HG02642 (cell line): ENCODE data around the gene CBX8.
A peak's percentile ranks its signal among the peaks of the same experiment; 100 is the strongest.

Experiments
- ATAC-seq: cut with Tn5 transposase; IDR thresholded peaks from one replicate; pipeline ENCODE4 v1.9.1; 2021; ENCODE audit warnings: mild to moderate bottlenecking; ENCODE audit not compliant: unreplicated experiment, poor library complexity

CBX8 gene

DNA sequence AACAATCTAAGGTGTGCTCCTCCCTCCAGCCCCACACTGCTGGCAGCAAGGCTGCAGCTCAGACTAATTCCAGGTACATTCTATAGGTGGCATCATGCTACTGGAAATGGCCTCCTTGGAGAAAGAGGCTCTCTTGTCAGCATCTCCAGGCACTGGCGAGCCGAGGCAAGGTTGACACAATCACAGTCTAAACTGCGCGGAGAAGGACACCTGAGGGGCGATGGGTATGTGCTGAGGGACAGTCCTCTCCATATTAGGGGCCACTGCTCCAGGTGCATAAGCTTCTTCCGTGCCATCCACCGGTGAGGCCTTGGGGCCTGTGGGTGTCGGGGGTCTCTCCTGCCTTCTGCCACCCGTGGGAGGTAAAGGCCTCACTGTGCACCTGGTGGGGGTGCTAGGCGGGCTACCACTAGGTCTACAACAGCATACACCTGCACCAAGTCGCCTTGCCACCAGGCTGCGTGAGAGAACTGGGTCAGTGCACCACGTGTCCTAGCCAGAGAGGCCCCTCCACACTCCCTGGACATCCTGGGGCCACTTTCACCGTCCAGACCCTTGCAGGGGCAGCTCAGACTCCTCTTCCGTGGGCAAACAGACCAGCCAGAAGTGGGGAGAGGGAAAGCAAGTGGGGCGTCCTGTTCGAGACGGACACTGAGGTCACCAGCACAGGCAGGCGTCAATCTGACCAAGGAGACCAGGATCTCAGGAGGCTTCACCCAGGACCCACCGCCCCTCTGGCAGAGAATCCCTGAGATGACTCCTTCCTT is 12.1 kb upstream of the CBX8 start:
- no peak for ATAC-seq

- ATAC-seq: no peak
Observed at GRCh38 chr17:79806863-79807720, 10.2 kb upstream of the CBX8 start.

DNA sequence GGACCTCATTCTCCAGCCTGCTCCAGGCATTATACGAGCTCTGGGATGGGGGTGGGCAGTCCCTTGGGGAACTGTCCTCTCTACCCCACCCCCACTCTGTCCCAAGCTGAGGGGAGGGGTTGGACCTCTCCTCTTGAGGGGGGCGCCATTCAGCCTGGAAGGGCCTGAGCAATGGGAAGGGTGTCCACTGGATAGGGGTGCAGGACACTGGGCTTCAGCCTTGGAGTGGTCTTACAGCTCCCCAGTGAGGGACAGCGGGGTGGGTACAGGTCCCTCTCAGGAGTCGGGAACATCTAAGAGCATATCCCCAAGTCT is 9.5 kb upstream of the CBX8 start:
- ATAC-seq: no peak

GRCh38 chr17:79804856-79805696 is 8.2 kb upstream of the CBX8 start:
- ATAC-seq: no peak

- ATAC-seq: peak; percentile 54
Observed at GRCh38 chr17:79803997-79804855, 7.3 kb upstream of the CBX8 start.

- no peak for ATAC-seq
Observed at GRCh38 chr17:79803421-79803996, 6.6 kb upstream of the CBX8 start.

GRCh38 chr17:79802736-79803420 is 6.0 kb upstream of the CBX8 start:
- no peak for ATAC-seq

DNA sequence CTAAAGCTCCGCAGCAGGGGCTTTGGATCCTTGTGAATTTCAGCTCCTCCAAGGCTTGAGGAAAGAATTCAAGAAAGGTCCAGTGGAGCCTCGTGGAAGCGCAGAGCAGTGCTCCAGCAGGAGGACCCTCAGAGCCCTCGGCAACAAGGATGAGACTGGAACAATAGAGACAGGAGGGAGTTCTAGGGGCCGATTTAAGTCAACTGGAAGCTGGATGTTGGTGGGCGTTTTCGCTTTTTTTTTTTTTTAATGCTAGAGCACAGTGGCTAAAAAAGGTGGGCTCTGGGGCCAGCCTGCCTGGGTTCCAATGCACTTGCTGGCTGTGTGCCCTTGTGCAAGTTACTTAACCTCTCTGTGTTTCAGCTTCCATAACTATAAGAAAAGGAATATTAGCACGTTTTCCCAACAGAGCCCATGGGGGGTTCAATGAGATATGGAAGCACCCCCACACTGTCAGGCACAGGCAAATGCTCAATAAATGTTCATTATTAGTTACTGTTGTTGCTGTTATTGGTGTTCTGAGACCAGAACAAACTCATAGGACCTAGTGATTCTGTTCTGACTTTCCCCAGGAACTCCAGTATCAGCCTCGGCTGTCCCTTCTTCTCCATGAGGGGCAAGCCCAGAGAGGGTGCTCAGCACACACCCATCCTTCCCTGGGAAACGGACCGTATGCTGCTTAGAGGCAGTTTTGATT is 5.3 kb upstream of the CBX8 start:
- ATAC-seq: no peak

DNA sequence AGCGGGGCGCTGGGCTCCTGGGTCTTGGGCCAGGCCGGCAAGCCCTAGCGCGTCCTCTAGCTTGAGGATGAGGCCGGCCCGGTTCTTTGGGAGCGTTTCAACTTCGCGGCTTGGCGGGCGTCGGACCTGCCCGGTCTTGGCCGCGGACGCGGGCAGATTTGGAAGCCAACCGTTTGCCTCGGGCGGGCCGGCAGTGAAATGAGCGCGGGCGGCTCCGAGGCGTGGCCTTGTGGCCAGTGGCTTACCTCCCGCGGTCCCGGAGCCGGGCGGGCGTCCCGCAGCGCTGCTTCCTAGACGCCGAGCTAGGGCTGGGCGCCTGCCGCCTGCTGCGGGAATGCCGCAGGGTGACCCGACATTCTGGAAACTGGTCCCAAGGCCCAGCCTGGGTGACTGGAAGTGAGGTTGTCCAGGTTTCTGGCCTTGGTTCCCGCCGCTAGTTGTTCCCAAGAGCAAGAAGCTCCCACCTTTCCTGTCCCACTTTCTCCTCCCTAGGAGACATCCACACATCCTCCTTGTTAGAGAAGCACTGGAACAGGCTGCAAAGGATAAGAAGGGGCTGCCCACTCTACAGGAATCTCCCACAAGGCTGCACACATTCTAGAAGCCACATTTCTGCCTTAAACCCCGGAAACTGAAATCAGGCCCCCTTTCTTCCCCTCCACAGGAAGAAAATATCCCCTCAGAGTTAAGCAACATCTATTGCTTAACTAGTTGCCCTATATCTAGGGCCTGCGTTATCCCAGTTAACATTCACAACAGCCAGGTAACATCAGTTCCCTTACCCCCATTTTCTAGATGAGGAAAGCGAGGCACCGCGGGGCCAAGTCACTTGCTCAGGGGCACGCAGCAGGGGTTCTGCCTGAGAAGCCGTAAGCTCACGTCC is 4.5 kb upstream of the CBX8 start:
- no peak for ATAC-seq

DNA sequence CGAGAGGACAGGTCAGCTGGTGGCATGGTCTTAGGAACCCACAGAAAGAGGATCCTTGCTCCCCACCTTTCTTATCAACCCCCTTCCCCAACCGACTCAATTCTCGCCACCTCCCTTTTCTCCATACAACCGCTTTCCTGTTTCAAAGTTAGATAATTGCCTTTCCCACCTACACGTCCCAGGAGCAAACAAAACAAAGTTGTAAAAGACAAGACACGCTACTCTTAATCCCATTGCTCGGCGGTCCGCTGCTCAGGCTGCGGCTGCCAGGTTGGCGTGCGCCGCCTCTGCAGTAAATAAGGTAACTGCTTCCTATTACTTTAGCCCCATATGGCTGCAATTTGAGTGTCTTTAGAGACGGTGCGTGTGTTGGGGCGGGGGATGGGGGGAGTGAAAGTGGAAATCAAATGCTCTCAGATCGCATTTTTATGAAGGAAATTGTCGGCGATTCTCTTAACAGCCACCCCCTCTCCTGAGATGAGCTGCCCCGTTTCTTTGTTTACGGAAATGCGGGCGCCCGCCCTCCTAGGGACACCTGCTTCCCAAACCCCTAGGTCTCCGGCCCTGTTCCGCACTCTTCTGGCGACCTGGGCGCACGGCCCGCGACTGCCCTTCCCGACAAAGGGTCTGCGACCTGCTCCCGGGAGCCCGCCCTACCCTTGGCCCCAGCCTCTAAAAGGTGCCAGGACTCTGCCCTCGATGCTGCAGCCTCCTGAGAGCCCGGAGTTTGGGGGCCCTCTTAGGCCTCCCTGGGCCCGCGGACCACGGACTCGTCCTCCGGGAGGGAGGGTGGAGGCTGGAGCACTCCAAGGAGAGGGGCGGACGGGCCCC is 3.7 kb upstream of the CBX8 start:
- no peak for ATAC-seq

DNA sequence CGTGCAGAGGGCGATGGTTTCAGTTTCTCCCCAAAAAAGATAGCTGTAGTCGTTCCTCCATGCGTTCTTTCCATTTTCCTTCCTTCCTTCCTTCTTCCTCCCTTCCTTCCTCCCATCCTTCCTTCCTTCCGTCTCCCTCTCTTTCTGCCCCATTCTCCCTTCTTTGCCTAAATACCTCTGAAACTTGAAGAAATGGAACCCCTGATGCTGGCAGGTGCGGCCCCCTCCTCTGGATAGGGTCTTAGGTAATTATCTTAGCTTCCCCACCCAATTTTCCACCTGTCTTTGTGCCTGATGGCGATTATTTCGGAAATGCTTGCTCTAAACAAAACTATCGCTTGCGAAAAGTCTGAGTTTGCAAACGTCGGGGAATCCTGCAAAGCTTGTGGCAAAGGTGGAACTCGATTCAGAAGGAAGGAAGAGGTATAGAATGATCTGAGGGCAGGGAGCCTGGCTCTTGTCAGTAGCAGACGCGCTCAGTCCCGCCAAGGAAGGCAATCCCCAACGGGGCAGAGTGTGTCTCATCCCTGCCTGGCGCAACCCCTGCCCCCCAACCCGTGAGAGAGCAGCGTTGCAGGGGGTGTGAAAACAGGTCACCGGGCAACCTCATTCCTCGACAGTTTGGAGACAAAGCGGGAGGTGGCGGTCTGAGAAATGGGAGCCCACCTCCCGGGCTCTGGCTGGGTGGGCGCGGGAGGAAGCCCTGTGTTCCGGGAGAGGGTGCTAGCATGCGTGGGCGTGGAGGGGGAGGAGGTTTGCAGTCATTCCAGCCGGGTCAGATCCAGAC is 2.9 kb upstream of the CBX8 start:
- no peak for ATAC-seq

GRCh38 chr17:79799174-79799537 is 2.3 kb upstream of the CBX8 start:
- no peak for ATAC-seq

DNA sequence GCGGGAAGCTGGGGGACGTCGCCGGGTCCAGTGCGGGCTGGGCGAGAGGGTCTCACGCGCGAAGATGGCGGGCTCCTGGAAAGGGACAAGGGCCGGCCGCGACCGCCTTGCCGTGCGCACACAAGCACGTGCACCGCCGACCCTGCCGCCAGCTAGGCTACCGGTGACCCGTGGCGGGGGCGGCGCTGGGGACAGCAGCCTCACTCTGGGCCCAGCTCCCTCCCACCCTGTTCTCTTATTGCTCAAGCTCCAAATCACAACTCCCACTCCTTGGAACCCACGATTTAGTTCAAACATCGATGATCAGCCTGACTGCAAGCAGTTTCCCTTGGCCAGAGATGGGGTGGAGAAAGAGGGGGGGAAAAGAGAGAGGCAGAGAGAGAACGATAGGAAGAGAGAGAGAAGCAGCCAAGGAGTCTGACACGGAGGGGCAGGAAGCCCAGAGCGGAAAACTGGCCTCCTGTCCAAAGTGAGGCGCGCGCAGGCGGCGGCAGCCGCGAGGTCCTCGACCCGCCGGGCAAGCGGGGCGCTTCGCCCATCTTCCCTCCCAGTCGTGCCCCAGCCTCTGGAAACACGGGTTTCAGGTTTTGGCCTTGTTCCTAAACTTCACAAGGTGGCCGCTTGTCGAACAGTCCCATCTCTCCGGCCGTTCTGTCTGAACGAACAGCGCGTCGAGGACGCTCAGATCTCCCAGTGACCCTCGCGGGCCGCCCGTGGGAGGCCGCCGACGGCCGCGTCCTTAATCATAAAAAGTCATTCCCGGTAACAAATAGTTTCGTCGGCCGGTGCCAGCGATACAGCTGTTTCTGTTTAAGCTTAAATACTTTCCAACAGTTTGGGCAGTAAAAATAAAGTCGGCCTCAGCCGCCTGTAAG is 1.7 kb upstream of the CBX8 start:
- no peak for ATAC-seq

DNA sequence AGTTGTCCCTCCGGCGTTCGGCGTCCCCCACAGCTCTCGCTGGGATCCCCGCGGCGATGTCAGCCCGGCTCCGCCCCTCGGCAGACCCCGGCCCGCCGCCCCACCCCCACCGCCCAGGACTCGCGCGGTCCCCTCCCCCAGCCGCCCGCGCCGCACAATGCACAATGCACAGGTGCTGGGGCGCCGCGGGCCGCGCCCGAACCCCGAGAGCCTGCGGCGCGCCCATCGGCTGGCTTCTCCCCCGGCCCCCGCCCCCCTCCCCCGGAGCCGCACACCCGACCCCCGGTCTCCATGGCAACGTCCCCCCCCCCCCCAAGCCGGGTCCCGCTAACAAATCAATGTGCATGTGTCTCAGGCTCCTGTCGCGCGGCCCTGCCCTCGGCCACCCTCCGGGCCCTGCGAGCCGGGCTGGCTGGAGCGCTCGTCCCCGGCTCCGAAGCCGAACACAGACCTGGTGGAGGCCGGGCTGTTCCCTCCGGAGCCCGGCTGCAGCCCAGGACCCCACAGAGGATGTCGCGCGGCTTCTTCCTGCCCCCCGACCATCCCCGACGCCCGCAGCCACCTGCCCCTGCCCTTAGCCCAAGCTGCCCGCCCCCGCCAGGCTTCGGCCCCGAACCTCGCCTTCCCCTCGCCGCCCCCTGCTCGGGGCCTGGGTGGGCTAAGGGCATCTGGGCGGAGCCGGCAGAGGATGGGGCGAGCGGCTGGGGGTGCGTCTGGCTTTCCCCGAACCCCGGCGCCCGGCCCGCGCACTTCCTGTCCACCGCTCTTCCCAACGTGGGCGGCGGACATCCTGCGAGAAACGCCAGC is 818 bp upstream of the CBX8 start:
- peak; percentile 18 for ATAC-seq
